ENCODE data around the gene CASS4.

DNA sequence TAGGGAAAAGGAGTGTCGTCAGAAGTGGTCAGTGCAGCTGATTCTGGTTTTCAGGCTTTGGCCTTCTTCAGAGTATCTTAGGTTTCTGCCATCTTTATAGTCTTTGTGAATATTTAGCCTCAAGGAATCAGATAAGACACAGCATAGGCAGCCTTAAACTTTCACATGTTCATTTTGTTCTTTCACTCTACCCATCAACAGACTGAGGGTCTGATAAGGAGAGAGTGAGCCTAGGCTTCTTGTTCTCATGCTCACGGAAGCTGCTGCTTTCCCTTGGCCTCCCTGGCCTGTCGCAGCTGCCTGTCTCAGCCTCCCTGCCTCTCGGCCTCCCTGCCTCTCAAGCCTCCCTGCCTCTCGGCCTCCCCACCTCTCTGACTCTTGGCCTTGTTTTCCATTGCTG, 76.5 kb downstream of the CASS4 start:
- TF ChIP-seq, protein P1, sequence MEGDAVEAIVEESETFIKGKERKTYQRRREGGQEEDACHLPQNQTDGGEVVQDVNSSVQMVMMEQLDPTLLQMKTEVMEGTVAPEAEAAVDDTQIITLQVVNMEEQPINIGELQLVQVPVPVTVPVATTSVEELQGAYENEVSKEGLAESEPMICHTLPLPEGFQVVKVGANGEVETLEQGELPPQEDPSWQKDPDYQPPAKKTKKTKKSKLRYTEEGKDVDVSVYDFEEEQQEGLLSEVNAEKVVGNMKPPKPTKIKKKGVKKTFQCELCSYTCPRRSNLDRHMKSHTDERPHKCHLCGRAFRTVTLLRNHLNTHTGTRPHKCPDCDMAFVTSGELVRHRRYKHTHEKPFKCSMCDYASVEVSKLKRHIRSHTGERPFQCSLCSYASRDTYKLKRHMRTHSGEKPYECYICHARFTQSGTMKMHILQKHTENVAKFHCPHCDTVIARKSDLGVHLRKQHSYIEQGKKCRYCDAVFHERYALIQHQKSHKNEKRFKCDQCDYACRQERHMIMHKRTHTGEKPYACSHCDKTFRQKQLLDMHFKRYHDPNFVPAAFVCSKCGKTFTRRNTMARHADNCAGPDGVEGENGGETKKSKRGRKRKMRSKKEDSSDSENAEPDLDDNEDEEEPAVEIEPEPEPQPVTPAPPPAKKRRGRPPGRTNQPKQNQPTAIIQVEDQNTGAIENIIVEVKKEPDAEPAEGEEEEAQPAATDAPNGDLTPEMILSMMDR (IDR thresholded peaks at IDR 0.05), result no peak
- TF ChIP-seq POLR2AphosphoS5 (IDR thresholded peaks at IDR 0.05; ENCODE audit: low read depth, low read length), result no peak
- TF ChIP-seq, protein P2, sequence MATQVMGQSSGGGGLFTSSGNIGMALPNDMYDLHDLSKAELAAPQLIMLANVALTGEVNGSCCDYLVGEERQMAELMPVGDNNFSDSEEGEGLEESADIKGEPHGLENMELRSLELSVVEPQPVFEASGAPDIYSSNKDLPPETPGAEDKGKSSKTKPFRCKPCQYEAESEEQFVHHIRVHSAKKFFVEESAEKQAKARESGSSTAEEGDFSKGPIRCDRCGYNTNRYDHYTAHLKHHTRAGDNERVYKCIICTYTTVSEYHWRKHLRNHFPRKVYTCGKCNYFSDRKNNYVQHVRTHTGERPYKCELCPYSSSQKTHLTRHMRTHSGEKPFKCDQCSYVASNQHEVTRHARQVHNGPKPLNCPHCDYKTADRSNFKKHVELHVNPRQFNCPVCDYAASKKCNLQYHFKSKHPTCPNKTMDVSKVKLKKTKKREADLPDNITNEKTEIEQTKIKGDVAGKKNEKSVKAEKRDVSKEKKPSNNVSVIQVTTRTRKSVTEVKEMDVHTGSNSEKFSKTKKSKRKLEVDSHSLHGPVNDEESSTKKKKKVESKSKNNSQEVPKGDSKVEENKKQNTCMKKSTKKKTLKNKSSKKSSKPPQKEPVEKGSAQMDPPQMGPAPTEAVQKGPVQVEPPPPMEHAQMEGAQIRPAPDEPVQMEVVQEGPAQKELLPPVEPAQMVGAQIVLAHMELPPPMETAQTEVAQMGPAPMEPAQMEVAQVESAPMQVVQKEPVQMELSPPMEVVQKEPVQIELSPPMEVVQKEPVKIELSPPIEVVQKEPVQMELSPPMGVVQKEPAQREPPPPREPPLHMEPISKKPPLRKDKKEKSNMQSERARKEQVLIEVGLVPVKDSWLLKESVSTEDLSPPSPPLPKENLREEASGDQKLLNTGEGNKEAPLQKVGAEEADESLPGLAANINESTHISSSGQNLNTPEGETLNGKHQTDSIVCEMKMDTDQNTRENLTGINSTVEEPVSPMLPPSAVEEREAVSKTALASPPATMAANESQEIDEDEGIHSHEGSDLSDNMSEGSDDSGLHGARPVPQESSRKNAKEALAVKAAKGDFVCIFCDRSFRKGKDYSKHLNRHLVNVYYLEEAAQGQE (IDR thresholded peaks at IDR 0.05; ENCODE audit: insufficient read depth in 1 of 2, low read depth in 2 of 2, low read length in 1 of 2), result no peak

All from Panc1 (cell line).